Measurements from ENCODE around the gene KMT2E.

The KMT2E gene

GRCh38 chr7:105014693-105015389, 836 bp downstream of the KMT2E start:
- TF ChIP-seq PPARA (CRISPR knock-in tag; IDR thresholded peaks at IDR 0.05; ENCODE audit: borderline replicate concordance) (no peak), POU6F1 (CRISPR knock-in tag; IDR thresholded peaks at IDR 0.05; ENCODE audit: borderline replicate concordance, low read depth) (no peak), TCF4 (CRISPR knock-in tag; IDR thresholded peaks at IDR 0.05; ENCODE audit: borderline replicate concordance) (no peak), GLIS3 (CRISPR knock-in tag; IDR thresholded peaks at IDR 0.05) (no peak), CSRNP3 (CRISPR knock-in tag; IDR thresholded peaks at IDR 0.05) (no peak), ZFP30 (CRISPR knock-in tag; IDR thresholded peaks at IDR 0.05) (no peak), ZNF565 (CRISPR knock-in tag; conservative IDR thresholded peaks at IDR 0.05; ENCODE audit: low read depth) (no peak)
- TF ChIP-seq, protein P1, sequence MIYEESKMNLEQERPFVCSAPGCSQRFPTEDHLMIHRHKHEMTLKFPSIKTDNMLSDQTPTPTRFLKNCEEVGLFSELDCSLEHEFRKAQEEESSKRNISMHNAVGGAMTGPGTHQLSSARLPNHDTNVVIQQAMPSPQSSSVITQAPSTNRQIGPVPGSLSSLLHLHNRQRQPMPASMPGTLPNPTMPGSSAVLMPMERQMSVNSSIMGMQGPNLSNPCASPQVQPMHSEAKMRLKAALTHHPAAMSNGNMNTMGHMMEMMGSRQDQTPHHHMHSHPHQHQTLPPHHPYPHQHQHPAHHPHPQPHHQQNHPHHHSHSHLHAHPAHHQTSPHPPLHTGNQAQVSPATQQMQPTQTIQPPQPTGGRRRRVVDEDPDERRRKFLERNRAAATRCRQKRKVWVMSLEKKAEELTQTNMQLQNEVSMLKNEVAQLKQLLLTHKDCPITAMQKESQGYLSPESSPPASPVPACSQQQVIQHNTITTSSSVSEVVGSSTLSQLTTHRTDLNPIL (CRISPR knock-in tag; IDR thresholded peaks at IDR 0.05; ENCODE audit: low read depth): no peak
- peak; percentile 12 for ATAC-seq

GRCh38 chr7:105015390-105015965, 1.5 kb downstream of the KMT2E start:
- TF ChIP-seq TCF4 (CRISPR knock-in tag; IDR thresholded peaks at IDR 0.05; ENCODE audit: borderline replicate concordance) (no peak), OSR1 (CRISPR knock-in tag; IDR thresholded peaks at IDR 0.05) (no peak), TSHZ2 (CRISPR knock-in tag; IDR thresholded peaks at IDR 0.05) (no peak), ISL1 (CRISPR knock-in tag; IDR thresholded peaks at IDR 0.05) (no peak), SNAI2 (CRISPR knock-in tag; IDR thresholded peaks at IDR 0.05) (no peak), PATZ1 (CRISPR knock-in tag; IDR thresholded peaks at IDR 0.05; ENCODE audit: borderline replicate concordance) (no peak), ZFP30 (CRISPR knock-in tag; IDR thresholded peaks at IDR 0.05) (no peak), CSRNP3 (CRISPR knock-in tag; IDR thresholded peaks at IDR 0.05) (no peak)
- TF ChIP-seq, protein P1 (CRISPR knock-in tag; IDR thresholded peaks at IDR 0.05; ENCODE audit: low read depth): no peak
- ATAC-seq: no peak

DNA sequence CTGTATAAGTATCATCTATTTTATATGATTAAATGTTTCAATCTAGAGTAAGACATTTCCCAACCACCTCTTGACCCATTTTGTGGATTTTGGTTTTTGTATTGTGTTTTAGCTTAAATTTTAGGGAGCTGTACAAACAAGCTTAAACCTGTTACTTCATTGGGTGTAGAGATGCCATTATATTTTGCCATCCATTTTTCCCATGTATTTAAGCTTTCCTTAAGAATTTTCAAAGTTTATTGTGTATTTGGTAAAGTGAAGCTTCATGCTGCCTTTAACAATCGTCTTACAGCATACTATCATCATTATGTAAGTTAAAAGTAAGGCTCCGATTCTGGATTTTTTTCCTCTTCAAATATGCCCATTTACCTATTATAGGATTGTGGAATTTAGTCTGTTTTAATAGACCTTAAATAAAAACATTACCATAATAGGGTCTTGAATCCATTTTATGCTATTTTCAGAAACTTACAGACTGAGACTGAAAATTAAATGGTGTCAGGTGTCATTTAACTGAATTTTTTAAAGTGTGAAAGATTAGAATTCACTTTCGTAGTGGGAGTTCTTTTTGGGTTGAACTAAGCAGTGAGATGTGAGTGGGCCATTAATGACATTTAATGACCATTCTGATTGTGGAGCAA, 2.2 kb downstream of the KMT2E start:
- no peak for ATAC-seq
- TF ChIP-seq PATZ1 (CRISPR knock-in tag; IDR thresholded peaks at IDR 0.05; ENCODE audit: borderline replicate concordance): no peak
- TF ChIP-seq ZFP3 (CRISPR knock-in tag; IDR thresholded peaks at IDR 0.05): no peak
- no peak for TF ChIP-seq CSDC2 (CRISPR knock-in tag; IDR thresholded peaks at IDR 0.05)
- no peak for TF ChIP-seq ARNTL (CRISPR knock-in tag; IDR thresholded peaks at IDR 0.05; ENCODE audit: borderline replicate concordance, low read depth)
- no peak for TF ChIP-seq ESRRG (CRISPR knock-in tag; IDR thresholded peaks at IDR 0.05)
- no peak for TF ChIP-seq TOX (CRISPR knock-in tag; IDR thresholded peaks at IDR 0.05; ENCODE audit: borderline replicate concordance)
- TF ChIP-seq GLIS3 (CRISPR knock-in tag; IDR thresholded peaks at IDR 0.05): no peak
- TF ChIP-seq OSR1 (CRISPR knock-in tag; IDR thresholded peaks at IDR 0.05): no peak
- TF ChIP-seq POU6F1 (CRISPR knock-in tag; IDR thresholded peaks at IDR 0.05; ENCODE audit: borderline replicate concordance, low read depth): no peak
- TF ChIP-seq PPARA (CRISPR knock-in tag; IDR thresholded peaks at IDR 0.05; ENCODE audit: borderline replicate concordance): no peak

Measured in SK-N-SH treated with all-trans-retinoic acid at 6 μM for 48 hours (cell line).